ENCODE data around the gene ABHD2.
"Not testable (repeated sequence)": the region's sequence is repeated elsewhere in the genome, so short reads cannot be mapped to it uniquely, and the experiment has no call there.

Gene ABHD2

GRCh38 chr15:89114990-89115389, 26.7 kb downstream of the ABHD2 start:
- intact Hi-C loops (cut with micrococcal nuclease): no loop called here
- Mint-ChIP-seq H3K36me3 (ENCODE audit: low read depth) (peaks cover 62% of the 10 kb centered on the region), H3K27ac (no peak overlapping the region), H3K27me3 (no peaks in the 10 kb centered on the region), H3K4me1 (ENCODE audit: low read depth) (peaks cover 42% of the 10 kb centered on the region), H3K4me3 (no peak overlapping the region), H3K9me3 (no peaks in the 10 kb centered on the region)

GRCh38 chr15:89115547-89115946, 27.3 kb downstream of the ABHD2 start:
- H3K27me3 Mint-ChIP-seq: no peaks in the 10 kb centered on the region

GRCh38 chr15:89116404-89116803, 28.1 kb downstream of the ABHD2 start:
- H3K27ac Mint-ChIP-seq: peak overlapping the region; percentile 13
- H3K9me3 Mint-ChIP-seq: no peaks in the 10 kb centered on the region
- H3K36me3 Mint-ChIP-seq (ENCODE audit: low read depth): peaks cover 73% of the 10 kb centered on the region
- H3K27me3 Mint-ChIP-seq: no peaks in the 10 kb centered on the region
- no peak overlapping the region for H3K4me3 Mint-ChIP-seq
- intact Hi-C loops (cut with micrococcal nuclease): no loop called here
- H3K4me1 Mint-ChIP-seq (ENCODE audit: low read depth): peaks cover 42% of the 10 kb centered on the region

More at GRCh38 chr15:89115547-89115946, 27.3 kb downstream of the ABHD2 start:
- H3K9me3 Mint-ChIP-seq: no peaks in the 10 kb centered on the region
- no peak overlapping the region for H3K27ac Mint-ChIP-seq
- intact Hi-C loops (cut with micrococcal nuclease): no loop called here
- peaks cover 64% of the 10 kb centered on the region for H3K36me3 Mint-ChIP-seq (ENCODE audit: low read depth)
- peaks cover 42% of the 10 kb centered on the region for H3K4me1 Mint-ChIP-seq (ENCODE audit: low read depth)
- H3K4me3 Mint-ChIP-seq: no peak overlapping the region

GRCh38 chr15:89117790-89118189, 29.5 kb downstream of the ABHD2 start:
- Mint-ChIP-seq H3K27ac (peak overlapping the region; percentile 2), H3K36me3 (ENCODE audit: low read depth) (peaks cover 86% of the 10 kb centered on the region), H3K4me3 (no peak overlapping the region), H3K9me3 (no peaks in the 10 kb centered on the region), H3K4me1 (ENCODE audit: low read depth) (peaks cover 42% of the 10 kb centered on the region), H3K27me3 (no peaks in the 10 kb centered on the region)
- intact Hi-C loops (cut with micrococcal nuclease): no loop called here

- intact Hi-C loops (cut with micrococcal nuclease): no loop called here
- Mint-ChIP-seq H3K36me3 (ENCODE audit: low read depth) (peaks cover 89% of the 10 kb centered on the region), H3K9me3 (no peaks in the 10 kb centered on the region), H3K4me3 (no peak overlapping the region), H3K27ac (peak overlapping the region; percentile 2), H3K4me1 (ENCODE audit: low read depth) (peaks cover 42% of the 10 kb centered on the region), H3K27me3 (no peaks in the 10 kb centered on the region)
These were observed 30.3 kb downstream of the ABHD2 start for GRCh38 chr15:89118481-89118989.

- Mint-ChIP-seq H3K4me1 (ENCODE audit: low read depth) (peaks cover 39% of the 10 kb centered on the region), H3K27me3 (no peaks in the 10 kb centered on the region), H3K9me3 (no peaks in the 10 kb centered on the region), H3K36me3 (ENCODE audit: low read depth) (peaks cover 90% of the 10 kb centered on the region), H3K4me3 (no peak overlapping the region), H3K27ac (peak overlapping the region; percentile 2)
- intact Hi-C loops (cut with micrococcal nuclease): no loop called here
These were observed 31.5 kb downstream of the ABHD2 start for GRCh38 chr15:89119489-89120478.

- H3K27ac Mint-ChIP-seq; H3K27me3 Mint-ChIP-seq; H3K9me3 Mint-ChIP-seq; H3K4me3 Mint-ChIP-seq; intact Hi-C loops (cut with micrococcal nuclease): not testable (repeated sequence)
- H3K4me1 Mint-ChIP-seq (ENCODE audit: low read depth): peaks cover 33% of the 10 kb centered on the region
- H3K36me3 Mint-ChIP-seq (ENCODE audit: low read depth): peaks cover 90% of the 10 kb centered on the region
These were observed 32.3 kb downstream of the ABHD2 start for GRCh38 chr15:89120479-89121000.

GRCh38 chr15:89121414-89121813, 33.2 kb downstream of the ABHD2 start:
- intact Hi-C loops (cut with micrococcal nuclease): no loop called here
- Mint-ChIP-seq H3K36me3 (ENCODE audit: low read depth) (peaks cover 90% of the 10 kb centered on the region), H3K4me1 (ENCODE audit: low read depth) (peaks cover 28% of the 10 kb centered on the region), H3K9me3 (no peaks in the 10 kb centered on the region), H3K4me3 (no peak overlapping the region), H3K27ac (no peak overlapping the region), H3K27me3 (no peaks in the 10 kb centered on the region)

- H3K36me3 Mint-ChIP-seq (ENCODE audit: low read depth): peaks cover 84% of the 10 kb centered on the region
- no peaks in the 10 kb centered on the region for H3K27me3 Mint-ChIP-seq
- H3K9me3 Mint-ChIP-seq: no peaks in the 10 kb centered on the region
- no peak overlapping the region for H3K27ac Mint-ChIP-seq
- H3K4me3 Mint-ChIP-seq: no peak overlapping the region
- intact Hi-C loops (cut with micrococcal nuclease): no loop called here
- peaks cover 21% of the 10 kb centered on the region for H3K4me1 Mint-ChIP-seq (ENCODE audit: low read depth)
These were observed 34.4 kb downstream of the ABHD2 start for GRCh38 chr15:89122505-89123180.

- no peaks in the 10 kb centered on the region for H3K27me3 Mint-ChIP-seq
- intact Hi-C loops (cut with micrococcal nuclease): no loop called here
- H3K4me3 Mint-ChIP-seq: no peak overlapping the region
- peaks cover 16% of the 10 kb centered on the region for H3K4me1 Mint-ChIP-seq (ENCODE audit: low read depth)
- H3K9me3 Mint-ChIP-seq: no peaks in the 10 kb centered on the region
- no peak overlapping the region for H3K27ac Mint-ChIP-seq
- peaks cover 79% of the 10 kb centered on the region for H3K36me3 Mint-ChIP-seq (ENCODE audit: low read depth)
These were observed 34.9 kb downstream of the ABHD2 start for GRCh38 chr15:89123181-89123525.

- no peak overlapping the region for H3K27ac Mint-ChIP-seq
These were observed 37.0 kb downstream of the ABHD2 start for GRCh38 chr15:89125088-89125826.

GRCh38 chr15:89126009-89126408, 37.8 kb downstream of the ABHD2 start:
- Mint-ChIP-seq H3K27me3 (no peaks in the 10 kb centered on the region), H3K4me1 (ENCODE audit: low read depth) (peaks cover 11% of the 10 kb centered on the region), H3K4me3 (no peak overlapping the region), H3K27ac (no peak overlapping the region), H3K36me3 (ENCODE audit: low read depth) (peaks cover 70% of the 10 kb centered on the region), H3K9me3 (no peaks in the 10 kb centered on the region)
- intact Hi-C loops (cut with micrococcal nuclease): no loop called here

More at GRCh38 chr15:89125088-89125826, 37.0 kb downstream of the ABHD2 start:
- Mint-ChIP-seq H3K4me1 (ENCODE audit: low read depth) (peaks cover 3% of the 10 kb centered on the region), H3K9me3 (no peaks in the 10 kb centered on the region), H3K27me3 (no peaks in the 10 kb centered on the region), H3K36me3 (ENCODE audit: low read depth) (peaks cover 69% of the 10 kb centered on the region), H3K4me3 (no peak overlapping the region)
- intact Hi-C loops (cut with micrococcal nuclease): no loop called here

GRCh38 chr15:89127054-89127702, 38.9 kb downstream of the ABHD2 start:
- Mint-ChIP-seq H3K4me3 (no peak overlapping the region), H3K27me3 (no peaks in the 10 kb centered on the region), H3K27ac (no peak overlapping the region), H3K9me3 (no peaks in the 10 kb centered on the region), H3K36me3 (ENCODE audit: low read depth) (peaks cover 63% of the 10 kb centered on the region), H3K4me1 (ENCODE audit: low read depth) (peaks cover 22% of the 10 kb centered on the region)
- intact Hi-C loops (cut with micrococcal nuclease): no loop called here
